ENCODE data around the gene NAT8L.
"Not testable (repeated sequence)": the region's sequence is repeated elsewhere in the genome, so short reads cannot be mapped to it uniquely, and the experiment has no call there.

NAT8L gene

DNA sequence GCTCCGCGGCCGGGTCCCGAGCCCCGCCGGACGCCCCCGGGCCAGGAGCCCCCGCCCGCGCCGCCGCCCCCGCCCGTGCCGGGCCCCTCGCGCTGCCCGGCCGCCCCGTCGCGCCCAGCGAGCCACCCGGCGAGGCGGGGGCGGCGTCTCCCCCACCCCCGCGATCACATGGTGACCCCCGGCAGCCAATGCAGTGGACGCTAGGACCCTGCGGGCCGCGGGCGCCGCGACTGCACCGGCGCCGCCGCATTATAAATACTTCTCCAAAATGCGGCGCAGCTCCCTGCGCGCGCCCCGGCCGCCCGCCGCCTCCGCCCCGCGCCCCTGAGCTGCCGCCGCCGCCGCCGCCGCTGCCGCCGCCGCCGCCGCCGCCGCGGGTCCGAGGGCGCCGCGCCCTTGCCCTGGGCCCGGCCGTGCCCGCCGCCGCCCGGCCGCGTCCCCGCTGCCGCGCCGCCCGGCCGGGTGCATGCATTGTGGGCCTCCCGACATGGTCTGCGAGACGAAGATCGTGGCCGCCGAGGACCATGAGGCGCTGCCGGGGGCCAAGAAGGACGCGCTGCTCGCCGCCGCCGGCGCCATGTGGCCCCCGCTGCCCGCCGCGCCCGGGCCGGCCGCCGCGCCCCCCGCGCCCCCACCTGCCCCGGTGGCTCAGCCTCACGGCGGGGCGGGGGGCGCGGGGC is at the start of gene NAT8L:
Gene NAT8L (plus strand): TSS at position 282 of the 680 bp plus-strand sequence. CDS start 185 bp downstream, at position 467.
- DNase-seq = no peak

DNA sequence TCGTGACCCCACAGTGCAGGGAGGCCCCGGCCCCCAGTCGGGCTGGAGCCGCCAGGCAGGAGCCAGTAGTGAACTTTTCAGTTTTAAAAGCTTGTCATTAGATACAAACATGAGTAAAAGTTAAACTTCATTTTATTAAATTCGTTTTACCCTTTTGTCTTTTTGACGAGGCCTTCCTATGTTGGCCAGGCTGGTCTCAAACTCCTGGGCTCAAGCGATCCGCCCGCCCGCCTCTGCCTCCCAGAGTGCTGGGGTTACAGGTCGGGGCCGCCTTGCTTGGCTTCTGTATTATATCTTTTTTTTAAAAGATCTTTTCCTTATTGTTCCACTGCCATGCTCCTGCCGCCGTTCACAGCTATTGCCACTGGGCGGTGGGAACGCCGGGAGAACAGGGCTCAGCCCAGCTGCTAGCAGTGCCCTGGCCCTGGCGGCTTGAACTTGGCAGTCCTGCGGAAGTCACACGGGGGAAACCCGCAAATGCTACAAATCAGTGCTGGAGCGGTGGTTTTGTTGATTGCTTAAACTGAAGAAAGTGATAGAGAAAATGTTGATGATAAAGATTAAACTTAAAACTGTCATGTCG is 49.4 kb upstream of the NAT8L start:
- DNase-seq = peak; percentile 47

DNA sequence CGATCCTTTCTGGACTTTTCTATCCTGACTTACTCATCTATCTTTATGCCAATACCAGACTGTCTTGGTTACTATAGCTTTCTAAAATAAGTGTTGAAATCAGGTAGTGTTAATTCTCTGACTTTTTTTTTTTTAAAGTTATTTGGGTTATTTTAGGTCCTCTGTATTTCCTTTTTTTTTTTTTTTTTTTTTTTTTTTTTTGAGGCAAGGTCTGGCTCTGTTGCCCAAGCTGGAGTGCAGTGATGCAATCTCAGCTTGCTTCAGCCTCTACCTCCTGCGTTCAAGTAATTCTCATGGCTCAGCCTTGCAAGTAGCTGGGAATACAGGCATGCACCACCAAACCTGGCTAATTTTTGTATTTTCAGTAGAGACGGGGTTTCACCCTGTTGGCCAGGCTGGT is 47.5 kb upstream of the NAT8L start:
- no peak for DNase-seq

GRCh38 chr4:2015008-2015407 is 44.1 kb upstream of the NAT8L start:
- no peak for DNase-seq

DNA sequence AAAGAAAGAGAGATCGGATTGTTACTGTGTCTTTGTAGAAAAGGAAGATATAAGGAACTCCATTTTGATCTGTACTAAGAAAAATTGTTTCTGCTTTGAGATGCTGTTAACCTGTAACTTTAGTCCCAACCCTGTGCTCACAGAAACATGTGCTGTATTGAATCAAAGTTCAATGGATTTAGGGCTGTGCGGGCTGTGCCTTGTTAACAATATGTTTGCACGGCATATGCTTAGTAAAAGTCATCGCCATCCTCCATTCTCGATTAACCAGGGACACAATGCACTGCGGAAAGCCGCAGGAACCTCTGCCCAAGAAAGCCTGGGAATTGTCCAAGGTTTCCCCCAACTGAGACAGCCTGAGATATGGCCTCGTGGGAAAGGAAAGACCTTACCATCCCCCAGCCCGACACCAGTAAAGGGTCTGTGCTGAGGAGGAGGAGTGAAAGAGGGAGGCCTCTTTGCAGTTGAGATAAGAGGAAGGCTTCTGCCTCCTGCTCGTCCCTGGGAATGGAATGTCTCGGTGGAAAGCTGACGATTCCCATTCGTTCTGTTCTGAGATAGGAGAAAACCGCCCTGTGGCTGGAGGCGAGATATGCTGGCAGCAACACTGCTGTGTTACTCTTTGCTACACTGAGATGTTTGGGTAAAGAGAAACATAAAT is 37.6 kb upstream of the NAT8L start:
- DNase-seq = not testable (repeated sequence)

DNA sequence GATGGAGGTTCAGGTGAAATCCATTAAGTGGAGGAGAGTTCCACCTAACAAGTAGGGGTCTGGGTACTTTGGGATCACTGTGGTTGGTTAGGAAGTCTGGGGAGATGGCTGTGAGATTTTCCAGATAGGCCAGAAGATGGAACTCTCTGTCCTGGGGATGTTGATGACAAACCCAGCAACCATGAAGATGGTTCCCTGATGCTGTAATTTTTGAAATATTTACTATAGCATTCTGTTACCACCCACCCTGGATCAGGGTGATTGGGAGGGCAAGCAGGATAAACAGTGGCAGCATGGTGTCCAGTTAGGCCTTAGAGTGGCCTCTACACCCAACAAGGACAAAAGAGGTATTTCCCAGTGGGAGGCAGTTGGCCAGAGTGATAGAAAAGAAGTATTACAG is 34.4 kb upstream of the NAT8L start:
- DNase-seq = no peak

GRCh38 chr4:2025817-2026216 is 33.3 kb upstream of the NAT8L start:
- DNase-seq = no peak

DNA sequence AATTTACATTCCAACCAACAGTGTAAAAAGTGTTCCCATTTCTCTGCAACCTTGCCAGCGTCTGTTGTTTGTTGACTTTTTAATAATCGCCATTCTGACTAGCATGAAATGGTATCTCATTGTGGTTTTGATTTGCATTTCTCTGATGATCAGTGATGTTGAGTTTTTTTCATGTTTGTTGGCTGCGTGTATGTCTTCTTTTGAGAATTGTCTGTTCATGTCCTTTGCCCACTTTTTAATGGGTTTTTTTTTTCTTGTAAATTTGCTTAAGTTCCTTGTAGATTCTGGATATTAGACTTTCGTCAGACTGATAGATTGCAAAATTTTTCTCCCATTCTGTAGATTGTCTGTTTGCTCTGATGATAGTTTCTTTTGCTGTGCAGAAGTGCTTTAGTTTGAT is 32.0 kb upstream of the NAT8L start:
- not testable (repeated sequence) for DNase-seq

DNA sequence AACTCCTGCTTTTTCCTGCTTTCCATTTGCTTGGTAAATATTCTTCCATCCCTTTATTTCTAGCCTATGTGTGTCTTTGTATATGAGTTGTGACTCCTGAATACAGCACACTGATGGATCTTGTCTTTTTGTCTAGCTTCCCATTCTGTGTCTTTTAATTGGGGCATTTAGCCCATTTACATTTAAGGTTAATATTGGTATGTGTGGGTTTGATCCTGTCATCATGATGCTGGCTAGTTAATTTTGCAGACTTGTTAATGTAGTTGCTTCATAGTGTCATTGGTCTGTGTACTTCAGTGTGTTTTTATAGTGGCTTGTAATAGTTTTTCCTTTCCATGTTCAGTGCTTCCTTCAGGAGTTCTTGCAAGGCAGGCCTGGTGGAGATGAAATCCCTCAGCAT is 28.0 kb upstream of the NAT8L start:
- DNase-seq = not testable (repeated sequence)

DNA sequence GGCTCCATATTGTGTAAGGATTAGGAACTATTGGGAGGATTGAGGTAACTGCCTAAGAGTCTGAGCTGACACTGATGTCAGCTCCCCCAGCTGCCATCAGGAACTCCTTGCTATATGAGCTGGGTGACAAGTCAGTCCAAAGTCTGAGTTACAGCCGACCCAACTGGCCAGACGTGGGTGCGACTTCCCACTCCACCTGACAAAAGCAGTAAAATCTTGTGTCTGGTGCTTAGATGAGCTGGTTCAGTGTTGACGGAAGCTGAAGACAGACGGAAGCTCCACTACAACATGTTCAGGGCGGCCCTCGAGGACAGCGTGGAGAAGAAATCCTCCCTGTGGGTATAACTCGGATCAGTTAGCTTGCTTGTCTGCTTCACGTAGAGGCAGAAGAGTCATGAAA is 22.8 kb upstream of the NAT8L start:
- no peak for DNase-seq

- no peak for DNase-seq
Measured at GRCh38 chr4:2036866-2037265, 22.3 kb upstream of the NAT8L start.

GRCh38 chr4:2040391-2041238 is 18.5 kb upstream of the NAT8L start:
- DNase-seq = no peak

DNA sequence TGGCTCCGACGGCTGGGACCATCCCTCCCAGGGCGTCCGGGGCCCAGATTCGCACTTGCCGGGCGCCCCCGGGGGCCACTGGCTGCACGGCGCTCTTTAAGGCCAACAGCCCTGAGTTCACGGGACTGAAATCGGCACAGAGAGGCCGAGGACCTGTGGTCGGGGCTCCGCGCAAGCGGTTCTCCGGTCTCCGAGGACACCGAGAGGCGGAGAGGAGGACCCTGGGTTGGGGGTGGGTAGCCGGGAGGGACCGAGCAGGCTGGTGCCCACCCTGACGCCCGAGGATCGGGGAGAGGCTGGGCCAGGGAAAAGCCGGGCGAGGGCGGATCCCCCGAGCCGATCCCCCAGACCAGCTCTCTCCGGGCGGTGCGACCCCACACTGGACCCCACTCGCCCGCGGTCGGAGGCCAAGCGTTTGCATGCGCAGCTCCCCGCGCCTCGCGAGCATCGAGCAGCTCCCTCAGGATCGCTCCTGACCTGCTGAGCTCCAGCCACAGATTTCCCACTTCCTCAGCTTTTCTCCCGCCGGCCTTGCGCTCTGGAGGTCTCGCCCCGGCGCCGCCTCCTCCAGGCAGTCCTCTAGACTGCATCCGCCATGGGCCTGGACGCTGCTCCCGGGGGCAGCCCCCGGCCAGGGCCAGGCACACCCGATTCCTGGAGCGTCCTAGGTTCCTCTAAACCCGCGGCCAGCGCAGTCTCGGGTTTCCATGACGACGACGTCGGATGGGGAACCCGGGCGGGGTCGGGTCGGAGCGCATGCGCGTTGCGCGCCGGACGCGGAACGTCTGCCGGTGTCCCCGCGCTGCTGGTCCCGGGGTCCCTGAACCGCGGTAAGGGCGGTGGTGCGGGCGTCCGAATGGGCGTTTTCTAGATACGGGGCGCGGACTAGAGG is 17.6 kb upstream of the NAT8L start:
- peak; percentile 84 for DNase-seq

- peak; percentile 46 for DNase-seq
Measured at GRCh38 chr4:2042204-2042946, 16.8 kb upstream of the NAT8L start.

DNA sequence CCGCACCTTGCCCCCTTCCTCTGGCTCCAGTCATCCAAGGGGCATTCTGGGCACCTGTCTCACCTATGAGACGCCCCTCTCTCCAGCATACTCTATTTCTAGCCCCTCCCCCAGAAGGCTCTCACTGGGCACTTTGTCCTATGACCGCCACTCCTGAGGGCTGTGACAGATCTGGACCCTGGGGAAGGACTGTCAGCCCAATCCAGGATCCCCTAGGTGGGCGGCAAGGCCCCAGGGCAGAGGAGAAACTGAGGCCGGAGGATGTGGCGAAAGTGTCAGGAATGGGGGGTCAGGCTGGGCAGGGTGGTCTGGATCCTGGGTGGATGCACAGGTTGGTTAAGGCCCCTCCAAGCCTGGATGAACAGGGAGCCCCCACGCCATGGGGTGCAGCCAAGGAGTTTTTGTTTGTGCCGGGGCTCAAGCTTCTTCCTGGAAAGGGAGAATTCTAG is 16.2 kb upstream of the NAT8L start:
- no peak for DNase-seq

GRCh38 chr4:2043396-2044118 is 15.6 kb upstream of the NAT8L start:
- no peak for DNase-seq

GRCh38 chr4:2044119-2044485 is 15.0 kb upstream of the NAT8L start:
- DNase-seq = no peak

DNA sequence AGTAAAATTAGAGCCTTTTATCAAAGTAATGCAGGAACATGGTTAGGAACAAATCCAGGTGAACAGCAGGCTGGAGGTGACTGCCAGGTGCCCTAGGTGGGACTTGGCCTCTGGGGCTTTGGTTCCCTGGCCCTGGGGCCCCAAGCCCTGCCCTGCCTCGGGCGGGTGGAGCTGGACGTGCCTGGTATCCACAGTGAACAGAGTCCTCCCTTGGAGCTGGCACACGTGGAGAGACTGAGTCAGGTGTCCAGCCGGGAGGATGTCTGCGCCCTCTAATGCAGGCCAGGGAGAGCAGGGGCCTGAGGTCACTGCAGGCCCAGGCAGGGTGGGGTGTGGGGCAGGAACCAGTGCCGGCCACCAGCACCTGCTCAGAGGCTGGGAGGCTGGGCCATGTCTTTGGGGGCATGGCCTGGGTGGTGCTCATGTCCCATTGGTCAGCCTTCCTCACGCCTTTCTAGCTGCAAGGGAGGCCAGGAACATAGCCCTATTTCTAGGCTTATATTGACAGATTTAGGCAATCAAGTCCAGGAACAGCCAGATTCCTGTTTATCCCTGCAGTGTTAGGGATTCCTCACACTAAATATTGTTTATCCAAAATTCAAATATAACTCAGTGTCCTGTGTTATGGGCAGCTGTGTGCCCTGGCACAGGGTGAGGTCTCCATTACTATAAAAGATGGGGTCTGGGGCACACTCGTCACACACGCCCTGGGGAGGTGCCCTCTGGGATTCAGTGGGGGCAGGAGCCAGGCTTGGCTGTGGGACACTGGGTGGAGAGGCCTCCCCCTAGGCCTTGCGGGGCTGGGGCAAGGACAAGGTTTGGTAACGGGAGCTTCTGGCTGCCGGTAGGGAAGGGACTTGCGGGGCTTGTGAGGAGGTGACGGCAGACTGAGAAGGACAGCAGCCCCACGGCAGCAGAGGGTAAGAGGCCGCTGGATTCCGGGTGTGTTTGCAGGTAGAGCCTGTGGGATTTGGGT is 14.3 kb upstream of the NAT8L start:
- DNase-seq = no peak

GRCh38 chr4:2045518-2045951 is 13.6 kb upstream of the NAT8L start:
- no peak for DNase-seq
